ENCODE measurements around the gene FBLN5. TPM values are rescaled to one million over a fixed set of nuclear protein-coding genes. Genes with fewer than 3 reads are reported as not detected.

Gene FBLN5
- total and polyA plus RNA-seq, 9 of the 15 experiments (the other 6 are each of a cell fraction or from before 2014, with no cell fraction given), result 0.11 to 0.22 TPM; not detected in 7

- ChIA-PET POLR2A (no interaction called here), CTCF (ENCODE audit: low intra/inter-chr PET ratio) (no interaction called here)
- intact Hi-C loops (cut with micrococcal nuclease), result no loop called here
- ATAC-seq, result no peak
- H4K20me1 ChIP-seq (replicated peaks; ENCODE audit: control insufficient read depth, insufficient read depth, low read length), result no peaks in the 10 kb centered on the region
- no peak overlapping the region; the same call in 1 of the 2 replicates for H3K4me2 ChIP-seq (ENCODE audit: insufficient read depth, low read length)
- peaks cover 0 to 5% of the 10 kb centered on the region in 2 experiments; a peak in 1 of 5 replicates for H3K27me3 ChIP-seq (ENCODE audit: control insufficient read depth in 2 of 2, insufficient read depth in 2 of 2, low read length in 2 of 2)
- H3K4me3 ChIP-seq, result no peak overlapping the region
- no peak overlapping the region for H3K27ac ChIP-seq (ENCODE audit: extremely low read depth, low read depth, low read length)
- H3K36me3 ChIP-seq (ENCODE audit: control insufficient read depth, insufficient read depth, low read length), result no peaks in the 10 kb centered on the region
- no peaks in the 10 kb centered on the region for H3K9me1 ChIP-seq (ENCODE audit: control insufficient read depth, insufficient read depth, low read length)
- peaks cover 3% of the 10 kb centered on the region; the same call in 2 of the 3 replicates for H3K79me2 ChIP-seq (ENCODE audit: control insufficient read depth, insufficient read depth, low read length)
- WGBS (ENCODE audit: insufficient coverage, low coverage, missing lambda C conversion rate), result 10% methylated on average over 2 of the region's 2 CpGs
- no peak overlapping the region for H3K9ac ChIP-seq (ENCODE audit: insufficient read depth in 1 of 2, low read depth in 2 of 2, low read length in 2 of 2)
- BruUV-seq (replicated peaks), result no TSS peak
- peaks cover 2 to 13% of the 10 kb centered on the region in 2 experiments; a peak in 3 of 5 replicates for H3K4me1 ChIP-seq (replicated peaks in 1 of 2; ENCODE audit: control insufficient read depth in 2 of 2, insufficient read depth in 2 of 2, low read length in 2 of 2)
- no peak for DNase-seq (ENCODE audit: extremely low read depth in 1 of 4, low spot score in 3 of 4)
- FAIRE-seq, result no peak
- H3K9me3 ChIP-seq (replicated peaks; ENCODE audit: control insufficient read depth, insufficient read depth, low read depth, low read length), result no peaks in the 10 kb centered on the region
- TF ChIP-seq GTF2F1 (IDR thresholded peaks at IDR 0.05; ENCODE audit: low read depth, low read length), result no peak
- TF ChIP-seq RAD21 (CRISPR knock-in tag; conservative IDR thresholded peaks at IDR 0.05 in 1 of 2, IDR thresholded peaks at IDR 0.05 in 1 of 2), result peak in 1 of 2 experiments; percentile 18; a peak in 1 of 4 replicates
- in situ Hi-C loops (cut with MboI), result no loop called here
- no peak overlapping the region for H2AFZ ChIP-seq (ENCODE audit: low read depth, low read length)
Measured at GRCh38 chr14:91834571-91834970, 112.9 kb downstream of the FBLN5 start.

- no peak for DNase-seq (ENCODE audit: extremely low read depth in 1 of 4, low spot score in 3 of 4)
- ATAC-seq, result no peak
- FAIRE-seq, result no peak
- H4K20me1 ChIP-seq (replicated peaks; ENCODE audit: control insufficient read depth, insufficient read depth, low read length), result no peaks in the 10 kb centered on the region
- 0% methylated on average over 1 of the region's 1 CpG for whole genome bisulfite sequencing (ENCODE audit: insufficient coverage, low coverage, missing lambda C conversion rate)
- intact Hi-C loops (cut with micrococcal nuclease), result no loop called here
- no peak overlapping the region for H2AFZ ChIP-seq (ENCODE audit: low read depth, low read length)
- H3K4me2 ChIP-seq (ENCODE audit: insufficient read depth, low read length), result no peak overlapping the region
- peaks cover 0 to 5% of the 10 kb centered on the region in 2 experiments; a peak in 1 of 5 replicates for H3K27me3 ChIP-seq (ENCODE audit: control insufficient read depth in 2 of 2, insufficient read depth in 2 of 2, low read length in 2 of 2)
- BruUV-seq (replicated peaks), result no TSS peak
- ChIA-PET CTCF (ENCODE audit: low intra/inter-chr PET ratio) (no interaction called here), POLR2A (no interaction called here)
- peaks cover 0 to 9% of the 10 kb centered on the region in 2 experiments; a peak in 3 of 5 replicates for H3K4me1 ChIP-seq (replicated peaks in 1 of 2; ENCODE audit: control insufficient read depth in 2 of 2, insufficient read depth in 2 of 2, low read length in 2 of 2)
- in situ Hi-C loops (cut with MboI), result no loop called here
- H3K9me1 ChIP-seq (ENCODE audit: control insufficient read depth, insufficient read depth, low read length), result no peaks in the 10 kb centered on the region
- peaks cover 3% of the 10 kb centered on the region; the same call in 2 of the 3 replicates for H3K79me2 ChIP-seq (ENCODE audit: control insufficient read depth, insufficient read depth, low read length)
- H3K27ac ChIP-seq (ENCODE audit: extremely low read depth, low read depth, low read length), result no peak overlapping the region
- no peak overlapping the region for H3K9ac ChIP-seq (ENCODE audit: insufficient read depth in 1 of 2, low read depth in 2 of 2, low read length in 2 of 2)
- TF ChIP-seq ZNF551 (CRISPR knock-in tag; IDR thresholded peaks at IDR 0.05) (no peak), MXD1 (CRISPR knock-in tag; IDR thresholded peaks at IDR 0.05; ENCODE audit: borderline replicate concordance, poor library complexity, severe bottlenecking) (no peak), PHF21A (IDR thresholded peaks at IDR 0.05; ENCODE audit: borderline replicate concordance, low read depth) (no peak), CEBPZ (IDR thresholded peaks at IDR 0.05; ENCODE audit: borderline replicate concordance, low read depth, low read length) (no peak), ZNF146 (CRISPR knock-in tag; IDR thresholded peaks at IDR 0.05; ENCODE audit: unreplicated experiment) (no peak), ZC3H8 (IDR thresholded peaks at IDR 0.05) (no peak), POLR2A (conservative IDR thresholded peaks at IDR 0.05) (no peak), ZNF24 (IDR thresholded peaks at IDR 0.05) (no peak), NUFIP1 (IDR thresholded peaks at IDR 0.05; ENCODE audit: partially characterized antibody) (no peak)
- no peaks in the 10 kb centered on the region for H3K36me3 ChIP-seq (ENCODE audit: control insufficient read depth, insufficient read depth, low read length)
- H3K4me3 ChIP-seq, result no peak overlapping the region
- no peaks in the 10 kb centered on the region for H3K9me3 ChIP-seq (replicated peaks; ENCODE audit: control insufficient read depth, insufficient read depth, low read depth, low read length)
Measured at GRCh38 chr14:91831337-91831736, 116.2 kb downstream of the FBLN5 start.

All from K562 (cell line).